Measurements from ENCODE around the gene INO80D.
"Not testable (repeated sequence)": the region's sequence is repeated elsewhere in the genome, so short reads cannot be mapped to it uniquely, and the experiment has no call there.

- not testable (repeated sequence) for TF ChIP-seq POLR2A, CTCF (IDR thresholded peaks at IDR 0.05)
Measured at GRCh38 chr2:206122569-206122968, 36.6 kb upstream of the INO80D start.
